Left ventricle myocardium inferior (tissue), 1 donor: ENCODE data around the gene TMEM60. TPM values are rescaled to one million over a fixed set of nuclear protein-coding genes. Genes with fewer than 3 reads are reported as not detected.

Experiments used
- DNase-seq: peaks from one replicate; pipeline ENCODE4 v3.0.0-alpha.2; 2020
- H3K27ac ChIP-seq: fragments of 200-600 bp; replicated peaks from 2 replicates; pipeline ENCODE4 v1.8.0; 2021
- H3K27me3 ChIP-seq: fragments of 200-600 bp; 2 replicates; pipeline ENCODE4 v1.8.0; 2021; ENCODE audit warnings: low read depth
- H3K36me3 ChIP-seq: fragments of 200-600 bp; 2 replicates; pipeline ENCODE4 v1.8.0; 2021
- H3K4me1 ChIP-seq: fragments of 200-600 bp; 2 replicates; pipeline ENCODE4 v1.8.0; 2021
- H3K4me3 ChIP-seq: fragments of 200-600 bp; 2 replicates; pipeline ENCODE4 v1.8.0; 2021; ENCODE audit warnings: mild to moderate bottlenecking, moderate library complexity
- H3K9me3 ChIP-seq: fragments of 200-600 bp; replicated peaks from 2 replicates; pipeline ENCODE4 v1.8.0; 2021
- intact Hi-C: fragments of 100-400 bp; cut with micrococcal nuclease; formaldehyde crosslinking; loops from one replicate; pipeline ENCODE4 v1.11.0; 2022
- total RNA-seq: library from RNA; stranded (reverse); fragmentation: NEBNext Ultra II Directional; extraction: Animal tissue kit (Norgen Biotek cat#: 25700); gene quantifications from one replicate; pipeline ENCODE4 v1.2.1, GENCODE V29; 2021
- TF ChIP-seq, protein P1 (sequence below): fragments of 200-600 bp; IDR thresholded peaks from 2 replicates; pipeline ENCODE4 v1.8.0; 2021; ENCODE audit warnings: antibody characterized with exemption, mild to moderate bottlenecking, borderline replicate concordance
- donor health status: DM: no; HTN: yes; CAD: no; lungs with severe emphysema.

Gene TMEM60
- total RNA-seq, 1 donor from 2014 or later = 8.2 TPM

DNA sequence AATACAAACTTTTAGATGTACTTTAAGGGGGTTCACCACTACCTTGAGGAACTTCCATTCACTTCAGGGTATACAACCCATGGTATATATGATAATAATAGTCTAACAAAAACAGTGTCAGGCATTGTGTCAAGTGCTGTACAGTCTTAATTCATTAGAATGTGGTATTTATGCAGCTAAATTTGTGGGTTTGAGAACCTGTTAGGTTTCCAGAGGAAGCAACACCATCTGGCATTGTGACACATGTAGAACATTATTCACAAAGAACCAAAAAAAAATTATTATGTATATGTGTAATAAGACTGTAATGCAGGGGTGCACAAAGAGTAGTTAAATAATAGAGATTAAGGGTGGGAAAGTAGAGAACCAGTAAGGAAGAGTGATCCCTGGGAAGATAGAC lies 26.3 kb downstream of the TMEM60 start:
- Histone ChIP-seq H3K4me1 (no peaks in the 10 kb centered on the region), H3K27ac (no peak overlapping the region), H3K9me3 (peaks cover 9% of the 10 kb centered on the region), H3K27me3 (no peaks in the 10 kb centered on the region), H3K4me3 (no peak overlapping the region), H3K36me3 (peaks cover 68% of the 10 kb centered on the region)
- TF ChIP-seq, protein P1, sequence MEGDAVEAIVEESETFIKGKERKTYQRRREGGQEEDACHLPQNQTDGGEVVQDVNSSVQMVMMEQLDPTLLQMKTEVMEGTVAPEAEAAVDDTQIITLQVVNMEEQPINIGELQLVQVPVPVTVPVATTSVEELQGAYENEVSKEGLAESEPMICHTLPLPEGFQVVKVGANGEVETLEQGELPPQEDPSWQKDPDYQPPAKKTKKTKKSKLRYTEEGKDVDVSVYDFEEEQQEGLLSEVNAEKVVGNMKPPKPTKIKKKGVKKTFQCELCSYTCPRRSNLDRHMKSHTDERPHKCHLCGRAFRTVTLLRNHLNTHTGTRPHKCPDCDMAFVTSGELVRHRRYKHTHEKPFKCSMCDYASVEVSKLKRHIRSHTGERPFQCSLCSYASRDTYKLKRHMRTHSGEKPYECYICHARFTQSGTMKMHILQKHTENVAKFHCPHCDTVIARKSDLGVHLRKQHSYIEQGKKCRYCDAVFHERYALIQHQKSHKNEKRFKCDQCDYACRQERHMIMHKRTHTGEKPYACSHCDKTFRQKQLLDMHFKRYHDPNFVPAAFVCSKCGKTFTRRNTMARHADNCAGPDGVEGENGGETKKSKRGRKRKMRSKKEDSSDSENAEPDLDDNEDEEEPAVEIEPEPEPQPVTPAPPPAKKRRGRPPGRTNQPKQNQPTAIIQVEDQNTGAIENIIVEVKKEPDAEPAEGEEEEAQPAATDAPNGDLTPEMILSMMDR = no peak
- no peak for DNase-seq
- intact Hi-C loops = no loop called here

DNA sequence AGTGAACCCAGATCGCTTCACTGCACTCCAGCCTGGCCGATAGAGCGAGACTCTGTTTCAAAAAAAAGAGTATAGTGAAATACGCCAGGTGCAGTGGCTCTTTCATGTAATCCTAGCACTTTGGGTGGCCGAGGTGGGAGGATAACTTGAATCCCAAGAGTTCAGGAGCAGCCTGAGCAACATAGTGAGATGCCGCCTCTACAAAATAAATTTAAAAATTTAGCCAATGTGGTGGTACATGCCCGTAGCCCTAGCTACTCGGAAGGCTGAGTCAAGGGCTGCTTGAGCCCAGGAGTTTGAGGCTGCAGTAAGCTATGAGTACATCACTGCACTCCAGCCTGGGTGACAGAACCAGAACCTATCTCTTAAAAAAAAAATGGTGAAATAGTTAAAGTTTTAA lies 27.9 kb downstream of the TMEM60 start:
- TF ChIP-seq, protein P1 = no peak
- H3K27ac ChIP-seq = no peak overlapping the region
- no peak for DNase-seq
- intact Hi-C loops = no loop called here
- peaks cover 57% of the 10 kb centered on the region for H3K36me3 ChIP-seq
- H3K27me3 ChIP-seq = no peaks in the 10 kb centered on the region
- H3K9me3 ChIP-seq = no peaks in the 10 kb centered on the region
- no peak overlapping the region for H3K4me3 ChIP-seq
- H3K4me1 ChIP-seq = peaks cover 11% of the 10 kb centered on the region

DNA sequence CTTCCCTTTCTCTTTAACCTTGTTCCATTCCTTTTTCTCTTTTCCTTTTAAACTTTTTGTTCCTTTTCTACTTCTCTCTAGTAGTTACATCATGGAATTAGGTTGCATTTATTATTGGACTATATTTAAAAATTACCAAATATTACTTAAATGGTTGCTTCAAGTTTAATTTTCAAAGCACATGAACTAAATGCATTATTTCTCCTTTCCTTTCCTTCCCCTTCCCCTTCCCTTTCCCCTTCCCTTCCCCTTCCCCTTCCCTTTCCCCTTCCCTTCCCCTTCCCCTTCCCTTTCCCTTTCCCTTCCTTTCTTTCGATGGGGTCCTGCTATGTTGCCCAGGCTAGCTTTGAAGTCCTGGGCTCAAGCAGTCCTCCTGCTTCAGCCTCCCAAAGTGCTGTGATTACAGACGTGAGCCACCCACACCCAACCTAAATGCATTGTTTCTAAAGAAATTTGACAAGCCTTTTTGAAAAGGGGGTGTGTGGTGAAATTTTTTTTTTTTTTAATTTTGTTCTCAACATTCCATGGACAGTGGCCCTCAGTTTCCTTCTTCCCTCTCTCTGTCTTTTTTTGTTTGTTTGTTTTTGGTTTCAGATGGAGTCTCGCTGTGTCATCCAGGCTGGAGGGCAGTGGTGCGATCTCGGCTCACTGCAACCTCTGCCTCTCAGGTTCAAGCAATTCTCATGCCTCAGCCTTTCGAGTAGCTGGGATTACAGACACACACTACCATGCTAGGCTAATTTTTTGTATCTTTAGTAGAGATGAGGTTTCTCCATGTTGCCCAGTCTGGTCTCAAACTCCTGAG lies 31.2 kb downstream of the TMEM60 start:
- Histone ChIP-seq H3K27ac (no peak overlapping the region), H3K9me3 (no peaks in the 10 kb centered on the region), H3K4me1 (peaks cover 28% of the 10 kb centered on the region), H3K36me3 (peaks cover 29% of the 10 kb centered on the region), H3K4me3 (no peak overlapping the region), H3K27me3 (no peaks in the 10 kb centered on the region)
- TF ChIP-seq, protein P1 = no peak
- intact Hi-C loops = no loop called here
- DNase-seq = no peak

DNA sequence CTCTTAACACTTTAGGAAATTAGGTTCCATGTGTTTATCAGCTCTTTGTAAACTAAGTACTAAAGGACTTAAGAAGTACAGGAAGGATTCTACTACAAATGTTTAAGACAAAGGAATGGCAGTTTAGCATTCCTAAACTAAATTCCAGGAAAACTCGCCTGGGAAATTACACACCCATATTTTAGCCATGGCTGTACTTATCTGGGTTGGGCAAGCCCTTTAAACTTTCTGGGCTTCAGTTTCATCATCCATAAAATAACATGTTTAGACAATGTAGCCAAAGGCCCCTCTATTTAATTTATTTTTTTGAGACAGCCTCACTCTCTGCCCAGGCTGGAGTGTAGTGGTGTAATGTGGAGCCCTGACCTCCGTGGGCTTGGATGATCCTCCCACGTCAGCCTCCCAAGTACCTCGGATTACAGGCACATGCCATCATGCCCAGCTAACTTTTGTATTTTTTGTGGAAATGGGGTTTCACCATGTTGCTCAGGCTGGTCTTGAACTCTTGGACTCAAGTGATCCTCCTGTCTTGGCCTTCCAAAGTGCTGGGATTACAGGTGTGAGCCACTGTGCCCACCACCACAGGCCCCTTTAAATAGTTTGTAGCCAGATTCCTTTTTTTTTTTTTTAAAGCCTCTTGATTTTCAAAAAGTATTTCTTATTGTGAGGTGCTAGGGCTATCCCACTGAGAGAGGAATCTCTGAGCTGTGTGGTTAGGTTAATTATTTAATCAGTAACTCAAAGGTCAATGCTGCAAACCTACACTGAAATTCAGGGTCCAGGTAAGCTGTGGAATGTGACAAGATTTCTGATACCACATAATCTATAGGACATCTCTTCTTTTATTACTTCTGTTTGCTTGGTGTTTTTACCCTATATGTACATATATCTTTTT lies 32.1 kb downstream of the TMEM60 start:
- H3K27ac ChIP-seq = no peak overlapping the region
- TF ChIP-seq, protein P1 = no peak
- H3K36me3 ChIP-seq = peaks cover 29% of the 10 kb centered on the region
- peaks cover 31% of the 10 kb centered on the region for H3K4me1 ChIP-seq
- H3K4me3 ChIP-seq = no peak overlapping the region
- DNase-seq = no peak
- intact Hi-C loops = no loop called here
- H3K9me3 ChIP-seq = no peaks in the 10 kb centered on the region
- H3K27me3 ChIP-seq = no peaks in the 10 kb centered on the region

DNA sequence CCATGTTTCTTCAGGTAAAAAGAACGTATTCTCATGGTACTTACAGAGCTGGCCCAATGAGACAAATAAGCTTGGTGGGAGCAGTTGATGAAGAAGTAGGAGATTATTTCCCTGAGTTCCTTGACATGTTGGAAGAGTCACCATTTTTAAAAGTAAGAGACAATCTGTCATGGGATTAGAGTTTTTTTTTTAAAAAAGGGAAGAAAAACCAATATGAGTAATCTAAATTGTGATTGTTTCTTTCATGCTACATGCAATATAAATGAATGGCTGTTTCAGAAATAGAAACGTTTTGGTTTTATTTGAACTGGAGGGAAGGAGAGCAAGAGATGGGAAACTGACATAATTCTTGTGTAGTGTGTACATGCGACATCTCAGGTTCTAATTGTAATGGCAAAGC lies 32.8 kb downstream of the TMEM60 start:
- peaks cover 32% of the 10 kb centered on the region for H3K4me1 ChIP-seq
- TF ChIP-seq, protein P1 = no peak
- no peak overlapping the region for H3K27ac ChIP-seq
- H3K9me3 ChIP-seq = no peaks in the 10 kb centered on the region
- peaks cover 23% of the 10 kb centered on the region for H3K36me3 ChIP-seq
- DNase-seq = no peak
- no peak overlapping the region for H3K4me3 ChIP-seq
- no peaks in the 10 kb centered on the region for H3K27me3 ChIP-seq
- intact Hi-C loops = no loop called here
